Testis (tissue), 3 donors: Measurements from ENCODE around the gene SMAD9. TPM values are rescaled to one million over a fixed set of nuclear protein-coding genes. Genes with fewer than 3 reads are reported as not detected.

Experiments used
- DNase-seq: peaks from one replicate; pipeline ENCODE4 v3.0.0-alpha.2; 2019
- H3K27ac ChIP-seq, 2 donors: fragments of 200-600 bp; sonication (generic); one replicate each; pipeline ENCODE4 v1.5.1; 2019
- H3K27me3 ChIP-seq: fragments of 200-600 bp; sonication (generic); one replicate; pipeline ENCODE4 v1.5.1; 2019
- H3K36me3 ChIP-seq: fragments of 200-600 bp; sonication (generic); one replicate; pipeline ENCODE4 v1.5.1; 2017; ENCODE audit warnings: low read depth; ENCODE audit errors: missing control alignments
- H3K4me1 ChIP-seq: fragments of 200-600 bp; sonication (generic); one replicate; pipeline ENCODE4 v1.5.1; 2019
- H3K4me3 ChIP-seq, 2 donors: fragments of 200-600 bp; sonication (generic); one replicate each; pipeline ENCODE4 v1.5.1; 2017 to 2019
- H3K9me3 ChIP-seq: fragments of 200-600 bp; sonication (generic); one replicate; pipeline ENCODE4 v1.5.1; 2017
- CTCF ChIP-seq, 3 experiments: fragments of 450-650 bp in 2 of 3; fragments of 200-600 bp in 1 of 3; sonication (generic) in 1 of 3; IDR thresholded peaks; one replicate each; pipeline ENCODE4 v1.5.1; 2016 to 2019; ENCODE audit warnings: antibody characterized with exemption in 3 of 3, mild to moderate bottlenecking in 2 of 3, moderate library complexity in 1 of 3
- POLR2A ChIP-seq: fragments of 450-650 bp; IDR thresholded peaks from one replicate; pipeline ENCODE4 v1.6.1; 2017; ENCODE audit warnings: antibody characterized with exemption, mild to moderate bottlenecking, moderate library complexity
- WGBS, 2 donors: methylation state at CpG; one replicate each; pipeline ENCODE4 v1.1.5; 2018; 5-methylcytosine and 5-hydroxymethylcytosine counted together
- intact Hi-C: fragments of 100-400 bp; cut with DNase I; formaldehyde crosslinking; loops from one replicate; pipeline ENCODE4 v1.15.1; 2023; ENCODE audit warnings: low total_unique reads
- polyA plus RNA-seq: library from polyadenylated mRNA; stranded (reverse); fragments of 350-450 nt; fragmentation: Illumina TruSeq; extraction: RNeasy Lipid Tissue Mini Kit (QIAGEN cat#74804); gene quantifications from one replicate; pipeline ENCODE4 v1.2.3, GENCODE V29; 2014; ENCODE audit warnings: low read depth, low replicate concordance; ENCODE audit not compliant: insufficient read depth
- total RNA-seq, 2 donors: library from RNA; depleted of rRNA; stranded (reverse); fragments of >200 nt; gene quantifications; one replicate each; pipeline ENCODE4 v1.2.3, GENCODE V29; 2016

Gene SMAD9
- total and polyA plus RNA-seq, 3 donors from 2014 or later = 4.2 to 11.3 (median 10.9) TPM

DNA sequence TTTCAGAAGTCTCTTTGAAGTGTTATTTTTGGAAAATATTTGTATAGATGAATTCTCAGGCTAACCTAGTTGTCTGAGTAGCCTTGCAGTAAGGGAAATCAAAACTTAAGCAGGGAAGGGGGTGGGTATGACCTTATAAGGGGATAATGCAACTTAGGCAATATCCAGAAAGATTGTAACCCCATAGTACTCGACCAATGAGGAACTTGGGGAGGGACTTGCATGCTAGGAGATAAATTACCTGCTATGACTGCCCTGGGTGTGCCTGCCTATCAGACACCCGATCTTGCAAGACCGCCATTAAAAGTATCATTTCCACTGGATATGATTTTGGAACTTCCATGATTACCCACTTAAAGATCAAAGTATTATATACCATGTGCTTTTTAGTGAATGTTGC, 124.0 kb downstream of the SMAD9 start:
- DNase-seq = no peak
- intact Hi-C loops = no loop called here
- Histone ChIP-seq H3K27me3 (no peaks in the 10 kb centered on the region), H3K4me3 (no peak overlapping the region), H3K9me3 (no peaks in the 10 kb centered on the region), H3K36me3 (no peaks in the 10 kb centered on the region), H3K4me1 (no peaks in the 10 kb centered on the region), H3K27ac (no peak overlapping the region)
- 81 to 83% methylated on average over 3 of the region's 3 CpGs for WGBS, 2 donors
- TF ChIP-seq CTCF (IDR thresholded peaks at IDR 0.05) (no peak), POLR2A (no peak)

DNA sequence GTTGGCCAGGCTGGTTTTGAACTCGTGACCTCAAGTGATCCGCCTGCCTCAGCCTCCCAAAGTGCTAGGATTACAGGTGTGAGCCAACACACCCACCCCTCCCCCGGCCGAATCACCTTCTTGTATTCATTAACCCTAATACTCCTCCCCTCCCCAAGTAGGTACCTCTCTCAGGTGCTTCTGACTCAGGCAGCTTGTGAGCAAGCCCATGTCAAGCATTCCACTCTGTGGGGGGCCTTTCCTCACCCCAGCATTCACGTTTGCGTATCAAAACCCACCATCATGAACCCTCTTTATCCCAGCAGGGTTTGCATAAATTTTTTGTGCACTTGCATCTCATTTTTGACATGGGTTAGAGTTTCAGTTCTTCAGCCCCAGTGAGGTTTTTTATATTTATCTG, 124.6 kb downstream of the SMAD9 start:
- Histone ChIP-seq H3K4me3 (no peak overlapping the region), H3K9me3 (no peaks in the 10 kb centered on the region), H3K27ac (no peak overlapping the region), H3K36me3 (no peaks in the 10 kb centered on the region), H3K4me1 (no peaks in the 10 kb centered on the region), H3K27me3 (no peaks in the 10 kb centered on the region)
- no peak for TF ChIP-seq CTCF (IDR thresholded peaks at IDR 0.05)
- no peak for TF ChIP-seq POLR2A
- intact Hi-C loops = no loop called here
- DNase-seq = no peak
- 68 to 75% methylated on average over 6 of the region's 6 CpGs for WGBS, 2 donors

Other genes starting within 250 kb of the SMAD9 start
- gene SERTM1, start 246.2 kb downstream of the SMAD9 start, total RNA-seq = under 1 TPM; 0.08 to 0.31 TPM
- 2.5 TPM for gene SERTM1, start 246.2 kb downstream of the SMAD9 start, polyA plus RNA-seq
- gene RFXAP, start 101.0 kb downstream of the SMAD9 start, total RNA-seq = 10 to 100 TPM in 1 of 2 donors, 1 to 10 TPM in 1; 6.6 to 11.1 TPM
- gene RFXAP, start 101.0 kb downstream of the SMAD9 start, polyA plus RNA-seq = 10.3 TPM
- gene ALG5, start 79.1 kb upstream of the SMAD9 start, total RNA-seq = 10 to 100 TPM; 16.8 to 18.0 TPM
- 27.1 TPM for gene ALG5, start 79.1 kb upstream of the SMAD9 start, polyA plus RNA-seq
- 10 to 100 TPM; 45.7 to 48.1 TPM for gene EXOSC8, start 80.5 kb upstream of the SMAD9 start, total RNA-seq
- gene EXOSC8, start 80.5 kb upstream of the SMAD9 start, polyA plus RNA-seq = 58.3 TPM
- 100 to 1,000 TPM; 109 to 119 TPM for gene SUPT20H, start 139.4 kb upstream of the SMAD9 start, total RNA-seq
- gene SUPT20H, start 139.4 kb upstream of the SMAD9 start, polyA plus RNA-seq = 176 TPM
- gene CSNK1A1L, start 185.4 kb upstream of the SMAD9 start, total RNA-seq = 1 to 10 TPM; 5.1 to 6.9 TPM
- gene CSNK1A1L, start 185.4 kb upstream of the SMAD9 start, polyA plus RNA-seq = 9.2 TPM